GM19099 (cell line): ENCODE results near the gene EDDM13.

Source experiments
- POLR2A ChIP-seq: IDR thresholded peaks from 3 replicates; pipeline ENCODE4 v1.6.1; 2011; ENCODE audit warnings: low read depth; ENCODE audit not compliant: insufficient read length; ENCODE audit errors: extremely low read depth

EDDM13 gene

DNA sequence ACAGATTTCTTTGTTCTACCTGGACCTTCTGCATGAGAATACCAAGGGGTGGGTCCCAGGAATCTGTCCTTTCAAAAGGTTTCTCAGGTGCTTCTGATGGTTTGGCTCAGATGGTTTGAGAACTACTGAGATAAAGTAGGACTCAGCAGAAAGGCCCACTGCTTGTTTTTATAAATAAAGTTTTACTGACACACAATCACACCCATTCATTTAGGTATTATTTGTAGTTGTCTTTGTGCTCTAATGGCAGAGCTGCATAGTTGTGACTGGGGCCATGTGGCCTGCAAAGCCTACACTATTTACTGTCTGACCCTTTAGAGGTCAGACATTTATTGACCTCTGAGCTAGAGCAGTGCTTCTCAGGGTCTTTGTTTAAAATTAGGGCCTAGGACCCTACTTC is 17.6 kb downstream of the EDDM13 start:
- no peak for TF ChIP-seq POLR2A

DNA sequence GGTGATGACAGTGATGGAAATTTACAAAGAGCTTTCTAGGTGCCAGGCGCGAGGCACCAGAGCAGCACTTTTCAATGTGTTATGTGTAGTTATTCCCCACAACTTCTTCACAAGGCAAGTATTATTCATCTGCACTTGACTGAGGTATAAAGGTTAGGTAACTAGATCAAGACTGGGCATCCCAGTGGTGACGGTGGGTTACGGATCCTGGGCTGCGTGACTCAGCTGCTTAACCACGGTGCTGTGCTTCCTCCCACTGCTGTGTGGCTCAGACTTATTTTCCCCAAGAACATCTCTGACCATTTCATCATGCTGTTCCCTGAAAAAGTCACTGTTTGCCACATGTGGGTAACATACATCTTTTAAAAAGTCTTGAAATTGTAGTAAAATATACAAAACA is 19.3 kb downstream of the EDDM13 start:
- TF ChIP-seq POLR2A, result no peak

DNA sequence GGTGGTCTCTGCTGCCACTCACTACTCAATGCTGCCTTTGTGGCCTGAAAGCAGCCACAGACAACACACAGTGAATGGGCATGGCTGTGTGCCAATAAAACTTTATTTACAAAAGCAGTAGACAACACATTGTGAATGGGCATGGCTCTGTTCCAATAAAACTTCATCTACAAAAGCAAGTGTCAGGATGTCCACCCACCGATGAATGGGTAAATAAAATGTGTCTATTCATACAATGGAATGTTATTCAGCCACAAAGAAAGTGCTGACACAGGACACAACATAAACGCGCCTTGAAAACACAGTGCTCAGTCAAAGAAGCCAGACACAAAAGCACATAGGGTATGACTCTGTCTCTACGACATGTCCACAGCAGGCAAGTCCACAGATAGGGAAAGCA is 22.0 kb downstream of the EDDM13 start:
- no peak for TF ChIP-seq POLR2A

DNA sequence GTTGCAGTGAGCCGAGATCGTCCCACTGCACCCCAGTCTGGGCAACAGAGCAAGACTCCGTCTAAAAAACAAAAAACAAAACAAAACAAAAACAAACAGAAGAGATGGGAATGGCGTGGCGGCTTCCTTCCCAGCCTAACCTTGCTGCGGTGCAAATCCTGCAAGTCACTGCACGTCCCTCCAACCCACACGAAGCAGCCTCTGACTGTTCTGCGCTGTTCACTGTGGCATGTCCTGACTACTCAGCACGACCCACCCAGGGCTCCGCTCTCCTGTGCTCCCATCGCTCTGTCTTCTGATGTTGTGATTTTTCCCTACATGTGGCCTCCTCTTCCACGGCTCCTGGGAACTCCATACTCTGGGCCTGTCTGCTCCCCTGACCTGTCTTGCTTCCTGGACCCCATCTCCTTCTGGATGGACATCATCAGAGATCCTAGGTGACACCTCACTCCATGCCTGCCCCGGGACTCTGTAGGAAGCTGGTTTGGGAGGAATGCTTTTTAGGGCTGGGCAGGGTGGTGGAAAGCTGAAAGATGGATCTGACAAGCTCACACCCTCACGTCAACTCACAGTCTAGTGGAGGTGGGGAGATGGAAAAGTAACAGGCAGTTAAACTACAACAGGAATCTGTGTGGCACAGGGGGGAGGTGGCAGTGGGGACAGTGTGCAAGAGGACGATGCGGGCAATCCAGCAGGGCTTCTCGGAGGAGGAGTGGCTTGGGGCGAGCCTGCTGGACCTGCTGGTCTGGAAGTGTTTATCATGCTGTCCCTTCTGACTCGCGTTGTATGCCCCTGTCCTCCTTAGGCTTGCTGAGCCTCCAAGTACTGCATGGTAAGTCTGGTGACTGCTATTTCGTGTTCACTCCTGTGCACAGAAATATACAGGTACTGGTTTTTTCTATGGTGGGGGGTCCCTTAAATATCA is 23.2 kb downstream of the EDDM13 start:
- no peak for TF ChIP-seq POLR2A

DNA sequence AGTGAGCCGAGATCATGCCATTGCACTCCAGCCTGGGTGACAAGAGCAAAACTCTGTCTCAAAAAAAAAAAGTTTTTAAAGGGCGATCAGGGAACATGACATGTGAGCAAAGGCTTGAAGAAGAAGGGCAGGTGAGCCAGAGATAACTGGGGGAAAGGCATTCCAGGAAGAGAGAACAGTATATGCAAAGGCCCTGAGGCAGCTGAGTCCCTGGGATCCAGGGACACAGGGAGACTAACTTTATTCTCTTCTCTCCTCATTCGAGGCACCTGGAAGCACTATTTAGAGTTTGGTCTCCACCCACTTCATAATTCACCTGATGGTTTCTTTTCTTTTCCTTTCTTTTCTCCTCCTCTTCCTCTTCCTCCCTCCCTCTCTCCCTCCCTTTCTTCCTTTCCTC is 24.5 kb downstream of the EDDM13 start:
- TF ChIP-seq POLR2A, result no peak

DNA sequence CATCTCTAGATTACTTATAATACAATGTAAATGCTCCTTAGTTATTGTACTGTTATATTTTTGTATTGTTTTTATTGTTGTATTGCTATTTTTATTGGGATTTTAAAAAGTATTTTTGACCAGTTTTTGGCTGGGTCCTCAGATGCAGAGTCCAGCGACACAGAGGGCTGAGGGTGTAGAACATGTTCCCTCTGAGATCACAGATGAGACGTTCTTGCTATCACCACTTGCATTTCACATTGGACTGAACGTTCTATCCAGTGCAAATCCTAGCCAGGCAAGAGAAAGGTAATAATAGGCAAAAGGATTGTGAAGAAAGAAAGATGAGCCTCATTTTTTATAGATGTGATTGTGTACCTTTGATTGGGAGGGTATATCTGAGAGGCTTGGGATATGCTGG is 27.1 kb downstream of the EDDM13 start:
- TF ChIP-seq POLR2A, result no peak

DNA sequence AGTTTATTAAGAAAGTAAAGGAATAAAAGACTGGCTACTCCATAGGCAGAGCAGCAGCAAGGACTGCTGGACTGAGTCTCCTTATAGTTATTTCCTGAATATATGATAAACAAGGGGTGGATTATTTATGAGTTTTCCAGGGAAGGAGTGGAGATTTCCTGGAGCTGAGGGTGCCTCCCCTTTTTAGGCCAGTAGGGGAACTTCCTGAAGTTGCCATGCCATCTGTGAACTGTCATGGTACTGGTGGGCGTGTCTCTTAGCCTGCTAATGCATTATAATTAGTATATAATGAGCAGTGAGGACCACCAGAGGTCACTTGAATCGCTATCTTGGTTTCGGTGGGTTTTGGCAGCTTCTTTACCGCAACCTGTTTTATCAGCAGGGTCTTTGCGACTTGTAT is 28.6 kb downstream of the EDDM13 start:
- TF ChIP-seq POLR2A, result no peak

DNA sequence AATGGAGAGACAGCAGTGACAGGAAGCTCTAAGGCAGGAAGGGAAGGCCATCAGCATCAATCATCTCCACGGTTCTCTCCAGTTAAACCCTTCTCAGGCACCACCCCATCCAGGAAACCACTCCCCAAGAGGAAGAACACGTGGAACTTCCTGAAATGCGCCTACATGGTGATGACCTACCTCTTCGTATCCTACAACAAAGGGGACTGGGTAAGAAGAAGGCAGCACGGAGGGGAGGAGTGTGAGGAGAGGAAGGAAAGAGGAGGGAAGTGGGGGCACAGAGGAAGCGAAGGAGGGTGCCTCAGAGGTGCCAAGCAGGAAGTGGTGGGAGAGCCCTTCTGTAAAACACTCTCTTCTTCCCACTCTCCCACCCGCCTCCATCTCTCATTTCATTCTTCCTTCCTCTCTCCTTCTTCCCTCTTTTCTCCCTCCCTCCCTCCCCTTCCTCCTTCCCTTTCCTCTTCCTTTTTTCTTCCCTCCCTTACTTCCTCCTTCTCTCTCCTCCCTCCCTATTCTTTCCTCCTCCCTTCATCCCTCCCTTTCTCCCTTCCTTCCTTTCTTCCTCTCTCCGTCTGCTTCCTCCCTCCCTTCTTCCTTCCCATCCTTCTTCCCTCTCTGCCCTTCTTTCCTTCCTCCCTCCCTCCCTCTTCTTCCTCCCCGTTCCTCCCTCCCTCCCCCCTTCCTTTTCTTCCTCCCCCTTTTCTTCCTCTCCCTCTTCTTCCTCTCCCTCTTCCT is 29.5 kb downstream of the EDDM13 start:
- TF ChIP-seq POLR2A, result no peak

DNA sequence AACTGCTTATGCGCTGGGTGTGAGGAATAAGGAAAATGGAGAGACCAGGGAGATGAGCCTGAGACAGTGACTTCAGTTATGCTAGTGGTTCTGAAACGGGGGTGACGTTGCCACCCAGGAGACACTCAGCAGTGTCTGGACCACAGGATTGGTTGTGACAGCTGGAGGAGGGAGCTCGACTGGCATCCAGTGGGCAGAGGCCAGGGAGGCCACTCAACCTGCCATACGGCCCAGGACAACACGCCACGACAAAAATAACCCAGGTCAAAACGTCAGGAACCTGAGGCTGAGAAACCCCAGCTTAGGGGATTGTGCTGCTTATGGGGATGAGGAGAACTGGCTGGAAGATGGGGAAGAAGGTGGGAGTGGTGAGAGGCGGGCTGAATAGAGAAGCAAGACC is 31.7 kb downstream of the EDDM13 start:
- no peak for TF ChIP-seq POLR2A

DNA sequence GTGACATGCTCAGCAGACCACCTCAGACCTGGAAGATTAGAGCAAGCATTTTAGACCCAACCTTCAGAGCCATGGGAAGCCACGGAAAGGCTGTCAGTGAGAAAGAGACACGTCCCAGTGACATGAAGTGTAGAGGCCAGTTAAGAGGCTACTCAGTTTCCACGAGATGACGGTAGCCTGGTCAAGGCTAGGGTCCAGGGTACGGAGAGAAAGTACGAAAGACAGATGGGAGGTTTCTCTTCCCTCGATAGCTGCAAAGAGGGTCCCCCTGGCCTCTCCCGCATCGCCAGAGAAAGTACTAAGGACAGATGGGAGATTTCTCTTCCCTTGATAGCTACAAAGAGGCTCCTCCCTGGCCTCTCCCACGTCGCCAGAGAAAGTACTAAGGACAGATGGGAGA is 33.5 kb downstream of the EDDM13 start:
- no peak for TF ChIP-seq POLR2A

DNA sequence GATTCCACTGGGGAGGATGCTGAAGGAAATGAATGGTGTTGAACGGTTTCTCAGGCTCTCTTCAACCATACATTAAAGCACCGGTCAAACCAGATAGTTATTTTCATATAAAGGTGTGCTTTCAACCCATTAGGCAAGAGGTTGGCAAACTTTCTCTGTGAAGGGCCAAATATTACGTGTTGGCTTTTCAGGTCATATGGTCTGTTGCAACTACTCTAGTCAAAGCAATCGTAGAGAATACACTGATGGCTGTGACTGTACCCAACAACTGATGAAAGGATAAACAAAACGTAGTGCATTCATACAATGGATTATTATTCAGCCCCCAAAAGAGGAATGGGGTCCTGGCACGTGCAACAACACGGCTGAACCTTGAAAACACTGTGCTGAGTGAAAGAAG is 36.2 kb downstream of the EDDM13 start:
- no peak for TF ChIP-seq POLR2A

DNA sequence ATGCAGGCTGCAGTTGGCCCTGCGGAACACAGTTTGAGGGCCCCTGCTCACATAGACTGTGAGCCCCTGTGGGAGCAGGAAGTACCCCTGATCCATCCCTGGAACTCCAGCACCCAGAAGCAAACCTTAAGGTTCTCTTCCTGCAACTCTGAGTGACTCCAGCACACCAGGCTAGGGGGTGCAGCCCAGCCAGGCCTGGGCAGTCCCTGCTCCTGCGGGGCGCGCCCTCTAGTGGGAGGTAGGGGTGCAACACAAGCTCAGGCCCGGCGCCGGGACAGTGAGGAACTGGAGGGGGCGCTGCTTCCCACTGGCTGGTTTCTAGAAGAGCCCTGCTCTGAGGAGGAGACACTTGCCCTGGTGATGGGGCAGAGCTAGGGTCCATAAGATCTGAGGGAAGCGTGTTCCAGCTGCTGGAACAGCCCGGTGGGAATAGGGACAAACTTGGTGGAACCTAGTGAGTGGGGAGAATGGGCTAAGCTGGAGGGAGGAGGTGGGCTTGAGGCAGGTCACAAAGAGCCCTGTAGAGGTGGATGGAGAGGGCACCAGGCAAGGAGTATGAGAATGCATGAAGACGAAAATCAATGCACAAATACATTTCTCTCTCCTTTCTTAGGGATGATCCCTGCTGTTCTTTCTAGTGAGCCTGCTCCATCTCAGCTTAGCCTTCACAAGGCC is 37.1 kb downstream of the EDDM13 start:
- no peak for TF ChIP-seq POLR2A

DNA sequence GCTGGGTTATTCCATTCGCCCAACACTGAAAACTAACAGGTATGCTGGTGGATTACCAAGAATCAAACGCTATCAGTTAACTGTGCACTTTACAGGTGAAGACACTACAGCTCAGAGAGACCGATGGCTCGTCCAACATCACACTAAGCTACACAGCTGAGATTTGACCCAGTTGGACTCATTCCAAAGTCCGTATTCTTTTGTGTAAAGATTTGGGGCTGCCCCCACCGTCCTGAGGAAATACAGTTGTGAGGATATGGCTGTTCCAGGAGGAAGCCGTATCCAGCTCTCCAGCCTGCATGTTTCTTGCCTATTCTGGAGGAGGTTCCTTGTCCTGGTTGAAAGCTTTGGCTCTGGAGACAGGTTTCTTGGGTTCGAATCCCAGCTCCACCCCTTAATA is 37.9 kb downstream of the EDDM13 start:
- no peak for TF ChIP-seq POLR2A

DNA sequence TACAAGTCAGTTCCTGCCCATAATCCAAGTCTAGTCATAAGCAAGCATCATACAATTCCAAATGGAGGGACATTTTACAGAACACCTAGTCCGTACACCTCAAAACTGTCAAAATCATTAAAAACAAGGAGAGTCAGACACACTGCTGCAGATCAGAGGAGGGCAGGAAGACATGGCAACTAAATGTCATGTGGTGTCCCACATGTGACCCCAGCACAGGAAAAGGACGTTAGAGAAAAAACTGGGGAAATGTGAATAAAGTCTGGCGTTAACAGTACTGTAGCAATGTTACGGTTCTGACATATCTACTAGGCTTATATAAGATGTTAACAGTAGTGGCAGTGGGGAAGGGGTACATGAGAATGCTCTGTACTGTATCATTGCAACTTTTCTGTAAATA is 39.8 kb downstream of the EDDM13 start:
- no peak for TF ChIP-seq POLR2A

DNA sequence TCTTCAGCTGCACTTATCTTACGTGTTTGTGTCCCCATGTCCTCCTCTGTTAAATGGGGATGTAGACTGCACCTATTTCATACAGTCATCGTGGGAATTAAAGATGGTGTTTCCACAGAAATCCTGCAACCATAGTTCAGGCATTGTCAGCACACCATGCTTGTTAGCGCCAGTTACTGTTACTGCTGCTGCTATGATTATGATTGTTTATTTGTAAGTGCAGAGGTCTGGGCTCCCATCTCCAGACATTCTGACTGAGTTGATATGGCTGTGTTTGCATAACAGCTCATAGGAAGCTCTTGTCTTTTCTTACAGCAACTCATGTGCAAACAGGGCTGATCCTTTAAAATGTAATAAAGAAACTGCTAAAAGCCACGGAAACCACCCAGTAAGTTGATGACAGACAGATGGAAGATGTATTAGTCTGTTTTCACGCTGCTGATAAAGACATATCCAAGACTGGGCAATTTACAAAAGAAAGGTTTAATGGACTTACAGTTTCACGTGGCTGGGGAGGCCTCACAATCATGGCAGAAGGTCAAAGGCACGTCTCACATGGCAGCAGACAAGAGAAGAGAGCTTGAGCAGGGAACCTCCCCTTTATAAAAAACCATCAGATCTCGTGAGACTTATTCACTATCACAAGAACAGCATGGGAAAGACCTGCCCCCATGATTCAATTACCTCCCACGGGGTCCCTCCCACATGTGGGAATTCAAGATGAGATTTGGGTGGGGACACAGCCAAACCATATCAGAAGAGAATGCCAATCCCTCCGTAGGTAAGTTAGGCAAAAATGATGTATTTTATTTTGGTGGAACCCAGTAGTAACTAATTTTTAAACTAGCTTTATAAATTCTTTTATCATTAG is 40.5 kb downstream of the EDDM13 start:
- TF ChIP-seq POLR2A, result no peak

DNA sequence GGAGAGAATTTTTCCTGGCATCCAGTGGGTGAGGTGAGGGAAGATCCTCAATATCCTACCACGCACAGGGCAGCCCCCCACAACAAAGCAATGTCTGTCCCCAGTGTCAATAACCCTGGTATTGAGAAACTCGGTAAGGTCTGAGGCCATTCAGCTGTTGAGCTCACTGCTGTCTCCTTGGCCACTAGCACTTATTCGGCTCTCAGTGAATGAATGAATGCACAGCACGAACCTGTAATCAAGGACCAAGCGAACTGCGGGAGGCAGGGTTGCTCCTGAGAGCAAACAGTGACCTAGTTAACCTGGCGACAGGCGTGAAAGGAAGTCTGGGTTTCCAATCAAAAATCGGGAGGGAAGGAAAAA is 41.5 kb downstream of the EDDM13 start:
- TF ChIP-seq POLR2A, result no peak
